ENCODE data around the gene PPFIBP2. TPM values are rescaled to one million over a fixed set of nuclear protein-coding genes. Genes with fewer than 3 reads are reported as not detected.
A peak's percentile ranks its signal among the peaks of the same experiment; 100 is the strongest.

Gene PPFIBP2
- polyA plus RNA-seq, 2 donors = 27.4 to 32.1 TPM

DNA sequence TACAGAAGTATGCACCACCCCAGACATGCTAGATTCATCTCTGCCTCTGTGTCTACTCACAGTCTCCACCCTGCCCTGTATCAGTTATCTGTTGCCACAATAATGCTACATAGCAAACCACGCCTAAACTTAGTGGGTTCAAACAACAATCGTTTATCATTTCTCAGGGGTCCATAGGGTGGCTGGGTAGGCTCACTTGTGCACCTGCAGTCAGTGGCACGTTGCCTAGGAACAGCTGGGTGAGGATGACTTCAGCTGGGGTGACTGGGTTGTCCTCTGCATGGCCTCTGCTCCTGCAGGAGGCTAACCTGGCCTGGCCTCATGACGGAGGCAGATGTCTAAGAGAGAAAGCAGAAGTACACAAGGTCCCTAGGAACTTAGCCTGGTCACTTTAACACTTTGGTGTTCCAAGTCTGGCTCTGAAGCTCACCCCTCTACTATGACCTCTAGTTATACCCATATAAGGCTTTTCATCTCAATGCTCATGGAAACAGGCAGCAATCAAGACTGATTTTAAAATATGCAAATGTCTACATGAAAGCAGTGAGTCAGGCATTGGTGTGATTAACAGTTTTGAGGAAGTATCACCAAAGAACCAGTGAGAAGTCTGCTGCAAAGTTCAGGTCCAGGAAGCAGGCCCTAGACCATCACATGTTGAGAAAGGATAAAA lies 17.8 kb upstream of the PPFIBP2 start:
- no peaks in the 10 kb centered on the region for H3K27me3 ChIP-seq (ENCODE audit: control insufficient read depth in 1 of 2, insufficient read depth in 2 of 2, low read length in 2 of 2)
- peaks cover 0 to 3% of the 10 kb centered on the region in 2 donors for H3K4me1 ChIP-seq (ENCODE audit: control insufficient read depth in 2 of 2, insufficient read depth in 2 of 2, low read length in 1 of 2)
- no peak overlapping the region for H3K27ac ChIP-seq (ENCODE audit: low read depth in 2 of 2, low read length in 1 of 2)
- H3K36me3 ChIP-seq (ENCODE audit: control insufficient read depth in 2 of 2, insufficient read depth in 2 of 2, low read length in 1 of 2) = peaks cover 0 to 1% of the 10 kb centered on the region in 2 donors
- H3K4me3 ChIP-seq (ENCODE audit: low read depth in 1 of 2, low read length in 2 of 2) = no peak overlapping the region
- no peaks in the 10 kb centered on the region for H3K9me3 ChIP-seq (ENCODE audit: control insufficient read depth in 2 of 2, insufficient read depth in 1 of 2, low read depth in 1 of 2, low read length in 1 of 2)
- WGBS, 2 donors = 79 to 80% methylated on average over 4 of the region's 4 CpGs

DNA sequence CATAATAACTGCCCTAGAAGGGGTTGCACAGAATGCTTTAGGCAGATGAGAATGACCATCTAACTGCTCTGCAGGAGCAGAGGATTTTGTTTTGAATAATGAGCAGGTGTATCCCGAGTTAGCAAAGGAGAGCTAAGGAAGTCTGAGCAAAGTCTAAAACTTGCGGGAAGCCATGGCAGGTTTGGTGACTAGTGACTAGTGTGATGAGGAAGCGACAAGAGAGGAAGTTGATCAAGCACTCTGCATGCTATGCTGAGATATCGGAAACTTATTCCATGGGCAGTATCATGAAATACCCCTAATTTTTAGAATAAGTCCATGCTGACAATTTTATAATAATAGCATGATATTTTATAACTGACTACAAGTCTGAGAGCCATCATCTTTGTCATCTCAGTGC lies 15.6 kb upstream of the PPFIBP2 start:
- WGBS, 2 donors = 73 to 85% methylated on average over 4 of the region's 4 CpGs
- no peak overlapping the region for H3K27ac ChIP-seq (ENCODE audit: low read depth in 2 of 2, low read length in 1 of 2)
- no peak overlapping the region for H3K4me3 ChIP-seq (ENCODE audit: low read depth in 1 of 2, low read length in 2 of 2)
- peaks cover 0 to 3% of the 10 kb centered on the region in 2 donors for H3K4me1 ChIP-seq (ENCODE audit: control insufficient read depth in 2 of 2, insufficient read depth in 2 of 2, low read length in 1 of 2)
- H3K27me3 ChIP-seq (ENCODE audit: control insufficient read depth in 1 of 2, insufficient read depth in 2 of 2, low read length in 2 of 2) = no peaks in the 10 kb centered on the region
- H3K9me3 ChIP-seq (ENCODE audit: control insufficient read depth in 2 of 2, insufficient read depth in 1 of 2, low read depth in 1 of 2, low read length in 1 of 2) = no peaks in the 10 kb centered on the region
- peaks cover 0 to 2% of the 10 kb centered on the region in 2 donors for H3K36me3 ChIP-seq (ENCODE audit: control insufficient read depth in 2 of 2, insufficient read depth in 2 of 2, low read length in 1 of 2)

DNA sequence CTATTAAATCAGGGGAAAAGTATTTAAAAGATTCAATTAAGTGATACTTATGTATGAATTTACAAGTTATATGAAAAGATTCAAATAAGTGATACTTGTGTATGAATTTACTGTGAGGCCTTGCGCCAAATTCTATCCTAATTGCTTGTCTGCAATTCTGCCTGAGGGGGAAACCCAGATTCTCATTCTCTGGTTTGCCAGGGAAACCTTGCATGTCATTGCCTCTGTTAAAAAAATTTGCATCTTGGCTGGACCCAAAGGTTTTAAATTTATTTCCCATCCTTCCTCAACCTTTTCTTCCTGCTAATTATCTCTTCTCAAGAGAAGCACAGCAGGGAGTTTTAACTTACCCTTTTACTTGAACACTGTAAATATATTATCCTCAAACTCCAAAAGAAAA lies 14.7 kb upstream of the PPFIBP2 start:
- no peaks in the 10 kb centered on the region for H3K9me3 ChIP-seq (ENCODE audit: control insufficient read depth in 2 of 2, insufficient read depth in 1 of 2, low read depth in 1 of 2, low read length in 1 of 2)
- no peaks in the 10 kb centered on the region for H3K27me3 ChIP-seq (ENCODE audit: control insufficient read depth in 1 of 2, insufficient read depth in 2 of 2, low read length in 2 of 2)
- H3K4me1 ChIP-seq (ENCODE audit: control insufficient read depth in 2 of 2, insufficient read depth in 2 of 2, low read length in 1 of 2) = peaks cover 0 to 3% of the 10 kb centered on the region in 2 donors
- 79 to 84% methylated on average over 1 of the region's 1 CpG for WGBS, 2 donors
- peaks cover 0 to 2% of the 10 kb centered on the region in 2 donors for H3K36me3 ChIP-seq (ENCODE audit: control insufficient read depth in 2 of 2, insufficient read depth in 2 of 2, low read length in 1 of 2)
- H3K4me3 ChIP-seq (ENCODE audit: low read depth in 1 of 2, low read length in 2 of 2) = no peak overlapping the region
- no peak overlapping the region for H3K27ac ChIP-seq (ENCODE audit: low read depth in 2 of 2, low read length in 1 of 2)

DNA sequence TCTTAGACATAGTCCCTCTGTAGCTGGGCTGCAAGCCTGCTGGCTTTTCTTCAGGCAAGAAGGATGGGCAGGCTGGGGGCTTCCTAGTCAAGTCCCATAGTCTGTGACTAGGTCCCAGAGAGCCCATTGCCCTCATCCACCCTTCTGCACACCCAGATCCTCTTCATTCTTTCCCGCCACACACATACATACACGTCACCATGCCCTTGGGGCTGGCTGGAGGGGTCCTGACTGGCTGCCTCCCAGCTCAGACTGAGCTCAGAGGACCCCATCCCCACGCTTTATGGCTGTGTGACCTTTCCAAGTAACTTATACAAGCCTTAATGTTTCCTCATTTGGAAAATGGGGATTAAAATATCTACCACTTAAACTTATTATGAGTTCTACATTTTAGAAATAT lies 13.5 kb upstream of the PPFIBP2 start:
- Histone ChIP-seq H3K36me3 (ENCODE audit: control insufficient read depth in 2 of 2, insufficient read depth in 2 of 2, low read length in 1 of 2) (peaks cover 0 to 2% of the 10 kb centered on the region in 2 donors), H3K9me3 (ENCODE audit: control insufficient read depth in 2 of 2, insufficient read depth in 1 of 2, low read depth in 1 of 2, low read length in 1 of 2) (no peaks in the 10 kb centered on the region), H3K4me3 (ENCODE audit: low read depth in 1 of 2, low read length in 2 of 2) (no peak overlapping the region), H3K27ac (ENCODE audit: low read depth in 2 of 2, low read length in 1 of 2) (no peak overlapping the region), H3K4me1 (ENCODE audit: control insufficient read depth in 2 of 2, insufficient read depth in 2 of 2, low read length in 1 of 2) (no peaks in the 10 kb centered on the region), H3K27me3 (ENCODE audit: control insufficient read depth in 1 of 2, insufficient read depth in 2 of 2, low read length in 2 of 2) (no peaks in the 10 kb centered on the region)
- 81 to 91% methylated on average over 3 of the region's 3 CpGs for WGBS, 2 donors

DNA sequence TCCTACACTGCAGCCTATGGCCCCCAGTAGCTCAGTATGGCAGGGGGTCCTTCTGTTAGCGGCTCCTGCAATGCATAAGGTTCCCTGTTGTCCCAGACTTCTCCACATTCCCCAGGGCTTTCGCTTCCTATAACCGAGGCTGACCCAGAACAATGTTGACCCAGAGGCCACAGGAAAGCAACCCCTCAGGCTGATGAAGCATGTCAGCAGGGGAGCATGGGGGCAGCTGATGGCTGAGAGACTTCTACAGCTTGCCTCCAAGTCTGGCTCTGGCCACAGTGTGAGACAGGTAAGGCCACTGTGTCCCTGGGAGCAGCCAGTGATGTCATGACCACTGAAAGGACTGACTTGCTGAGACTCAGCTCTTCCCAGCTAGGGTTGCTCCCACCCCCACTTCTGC lies 12.5 kb upstream of the PPFIBP2 start:
- Histone ChIP-seq H3K4me1 (ENCODE audit: control insufficient read depth in 2 of 2, insufficient read depth in 2 of 2, low read length in 1 of 2) (no peaks in the 10 kb centered on the region), H3K27ac (ENCODE audit: low read depth in 2 of 2, low read length in 1 of 2) (no peak overlapping the region), H3K9me3 (ENCODE audit: control insufficient read depth in 2 of 2, insufficient read depth in 1 of 2, low read depth in 1 of 2, low read length in 1 of 2) (no peaks in the 10 kb centered on the region), H3K27me3 (ENCODE audit: control insufficient read depth in 1 of 2, insufficient read depth in 2 of 2, low read length in 2 of 2) (no peaks in the 10 kb centered on the region), H3K4me3 (ENCODE audit: low read depth in 1 of 2, low read length in 2 of 2) (no peak overlapping the region), H3K36me3 (ENCODE audit: control insufficient read depth in 2 of 2, insufficient read depth in 2 of 2, low read length in 1 of 2) (peaks cover 0 to 2% of the 10 kb centered on the region in 2 donors)
- WGBS, 2 donors = 82 to 84% methylated on average over 3 of the region's 3 CpGs

DNA sequence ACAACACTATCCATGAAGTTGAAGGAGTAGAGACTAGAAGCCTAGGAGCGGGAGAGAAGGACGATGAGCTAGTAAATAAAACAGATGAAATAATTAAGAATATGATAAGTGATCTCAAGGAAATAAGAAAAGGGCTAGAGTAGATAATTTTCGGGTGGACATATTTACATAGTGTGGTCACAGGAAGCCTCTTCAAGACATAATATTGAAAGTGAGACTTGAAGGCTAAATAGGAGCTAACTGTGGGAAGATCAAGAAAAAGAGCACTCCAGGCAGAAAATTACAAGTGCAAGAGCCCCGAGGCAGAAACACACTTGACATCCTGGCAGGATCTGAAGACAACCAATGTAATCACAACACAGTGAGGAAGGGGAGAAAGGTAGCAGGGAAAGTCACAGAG lies 11.9 kb upstream of the PPFIBP2 start:
- WGBS, 2 donors = 85 to 89% methylated on average over 4 of the region's 4 CpGs
- no peaks in the 10 kb centered on the region for H3K4me1 ChIP-seq (ENCODE audit: control insufficient read depth in 2 of 2, insufficient read depth in 2 of 2, low read length in 1 of 2)

DNA sequence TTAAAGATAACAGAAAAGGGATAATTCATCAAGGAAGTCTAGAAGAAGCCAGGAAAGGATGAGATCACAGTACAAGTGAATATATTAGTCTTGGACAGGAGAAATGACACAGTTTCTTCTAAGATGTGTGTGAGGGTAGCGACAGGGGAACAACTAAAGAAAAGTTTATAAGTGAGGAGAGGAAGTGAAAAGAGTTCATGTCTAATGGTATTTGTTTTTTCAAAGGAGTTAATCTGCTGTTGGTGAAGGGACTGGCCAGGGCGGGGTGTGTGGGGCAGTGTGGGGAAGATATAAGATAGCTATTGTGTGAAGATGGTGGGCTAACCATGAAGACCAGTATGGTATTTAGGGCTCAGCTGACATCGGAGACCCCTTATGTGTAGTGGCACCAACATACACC lies 7.6 kb upstream of the PPFIBP2 start:
- H3K27ac ChIP-seq (ENCODE audit: low read depth in 2 of 2, low read length in 1 of 2) = no peak overlapping the region
- H3K27me3 ChIP-seq (ENCODE audit: control insufficient read depth in 1 of 2, insufficient read depth in 2 of 2, low read length in 2 of 2) = no peaks in the 10 kb centered on the region
- peaks cover 0 to under 1% of the 10 kb centered on the region in 2 donors for H3K4me1 ChIP-seq (ENCODE audit: control insufficient read depth in 2 of 2, insufficient read depth in 2 of 2, low read length in 1 of 2)
- H3K36me3 ChIP-seq (ENCODE audit: control insufficient read depth in 2 of 2, insufficient read depth in 2 of 2, low read length in 1 of 2) = no peaks in the 10 kb centered on the region
- H3K4me3 ChIP-seq (ENCODE audit: low read depth in 1 of 2, low read length in 2 of 2) = no peak overlapping the region
- no peaks in the 10 kb centered on the region for H3K9me3 ChIP-seq (ENCODE audit: control insufficient read depth in 2 of 2, insufficient read depth in 1 of 2, low read depth in 1 of 2, low read length in 1 of 2)
- WGBS, 2 donors = 96 to 99% methylated on average over 3 of the region's 3 CpGs

More for the DNA sequence above, 11.9 kb upstream of the PPFIBP2 start:
- no peaks in the 10 kb centered on the region for H3K9me3 ChIP-seq (ENCODE audit: control insufficient read depth in 2 of 2, insufficient read depth in 1 of 2, low read depth in 1 of 2, low read length in 1 of 2)
- no peak overlapping the region for H3K4me3 ChIP-seq (ENCODE audit: low read depth in 1 of 2, low read length in 2 of 2)
- peaks cover 0 to 2% of the 10 kb centered on the region in 2 donors for H3K36me3 ChIP-seq (ENCODE audit: control insufficient read depth in 2 of 2, insufficient read depth in 2 of 2, low read length in 1 of 2)
- H3K27me3 ChIP-seq (ENCODE audit: control insufficient read depth in 1 of 2, insufficient read depth in 2 of 2, low read length in 2 of 2) = no peaks in the 10 kb centered on the region
- H3K27ac ChIP-seq (ENCODE audit: low read depth in 2 of 2, low read length in 1 of 2) = no peak overlapping the region

DNA sequence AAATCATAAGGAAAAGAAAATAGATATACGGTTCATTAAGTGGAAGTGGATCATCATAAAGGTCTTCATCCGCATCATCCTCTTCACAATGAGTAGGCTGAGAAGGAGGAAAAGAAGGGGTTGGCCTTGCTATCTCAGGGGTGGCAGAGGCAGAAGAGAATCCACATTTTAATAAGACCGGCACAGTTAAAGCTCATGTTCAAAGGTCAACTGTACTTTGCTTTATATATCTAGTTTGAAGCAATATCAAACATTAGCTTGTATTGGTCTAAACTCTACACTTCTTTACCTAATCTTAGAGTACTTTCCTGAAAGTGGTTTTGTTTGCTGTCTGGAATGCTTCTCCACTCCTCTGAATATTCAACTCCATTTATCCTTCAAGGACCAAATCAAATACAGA lies 5.7 kb upstream of the PPFIBP2 start:
- Histone ChIP-seq H3K27ac (ENCODE audit: low read depth in 2 of 2, low read length in 1 of 2) (no peak overlapping the region), H3K4me3 (ENCODE audit: low read depth in 1 of 2, low read length in 2 of 2) (no peak overlapping the region)
- WGBS, 2 donors = 80 to 95% methylated on average over 3 of the region's 3 CpGs

DNA sequence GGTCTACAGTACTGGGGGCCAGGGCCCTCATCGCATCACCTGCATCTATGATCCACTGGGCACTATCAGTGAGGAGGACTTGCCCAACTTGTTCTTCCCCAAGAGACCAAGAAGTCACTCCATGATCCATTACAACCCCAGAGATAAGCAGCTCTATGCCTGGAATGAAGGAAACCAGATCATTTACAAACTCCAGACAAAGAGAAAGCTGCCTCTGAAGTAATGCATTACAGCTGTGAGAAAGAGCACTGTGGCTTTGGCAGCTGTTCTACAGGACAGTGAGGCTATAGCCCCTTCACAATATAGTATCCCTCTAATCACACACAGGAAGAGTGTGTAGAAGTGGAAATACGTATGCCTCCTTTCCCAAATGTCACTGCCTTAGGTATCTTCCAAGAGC lies 3.8 kb upstream of the PPFIBP2 start:
- Histone ChIP-seq H3K4me1 (ENCODE audit: control insufficient read depth in 2 of 2, insufficient read depth in 2 of 2, low read length in 1 of 2) (peaks cover 0 to 7% of the 10 kb centered on the region in 2 donors), H3K9me3 (ENCODE audit: control insufficient read depth in 2 of 2, insufficient read depth in 1 of 2, low read depth in 1 of 2, low read length in 1 of 2) (no peaks in the 10 kb centered on the region), H3K36me3 (ENCODE audit: control insufficient read depth in 2 of 2, insufficient read depth in 2 of 2, low read length in 1 of 2) (peaks cover 0 to 2% of the 10 kb centered on the region in 2 donors), H3K27me3 (ENCODE audit: control insufficient read depth in 1 of 2, insufficient read depth in 2 of 2, low read length in 2 of 2) (no peaks in the 10 kb centered on the region), H3K27ac (ENCODE audit: low read depth in 2 of 2, low read length in 1 of 2) (no peak overlapping the region), H3K4me3 (ENCODE audit: low read depth in 1 of 2, low read length in 2 of 2) (no peak overlapping the region)
- WGBS, 2 donors = 97 to 100% methylated on average over 2 of the region's 2 CpGs

More for the DNA sequence above, 5.7 kb upstream of the PPFIBP2 start:
- Histone ChIP-seq H3K4me1 (ENCODE audit: control insufficient read depth in 2 of 2, insufficient read depth in 2 of 2, low read length in 1 of 2) (peaks cover 0 to 7% of the 10 kb centered on the region in 2 donors), H3K9me3 (ENCODE audit: control insufficient read depth in 2 of 2, insufficient read depth in 1 of 2, low read depth in 1 of 2, low read length in 1 of 2) (no peaks in the 10 kb centered on the region), H3K27me3 (ENCODE audit: control insufficient read depth in 1 of 2, insufficient read depth in 2 of 2, low read length in 2 of 2) (no peaks in the 10 kb centered on the region), H3K36me3 (ENCODE audit: control insufficient read depth in 2 of 2, insufficient read depth in 2 of 2, low read length in 1 of 2) (peaks cover 0 to 2% of the 10 kb centered on the region in 2 donors)

DNA sequence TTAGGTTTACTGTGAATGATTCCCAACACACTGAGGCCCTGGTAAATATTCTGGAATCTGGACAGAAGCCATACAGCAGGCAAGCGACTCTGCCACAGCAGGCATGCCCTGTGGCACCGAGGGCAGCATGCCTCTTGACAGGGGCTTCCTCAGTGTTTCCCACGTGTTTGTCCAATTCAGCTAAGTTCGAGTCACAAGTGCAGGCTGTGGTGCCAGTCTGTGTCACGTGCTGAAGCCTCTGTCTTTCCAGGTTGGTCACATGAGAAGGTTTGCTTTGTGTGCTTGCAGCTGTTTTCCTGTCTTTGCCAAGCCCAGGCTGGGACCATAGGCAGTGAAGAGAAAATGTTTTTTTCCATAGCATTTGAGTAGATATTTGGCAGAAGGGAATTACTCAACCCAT lies 2.4 kb upstream of the PPFIBP2 start:
- 18 to 22% methylated on average over 5 of the region's 5 CpGs for WGBS, 2 donors
- peak overlapping the region in 1 of 2 donors; percentile 45 for H3K27ac ChIP-seq (ENCODE audit: low read depth in 2 of 2, low read length in 1 of 2)
- H3K27me3 ChIP-seq (ENCODE audit: control insufficient read depth in 1 of 2, insufficient read depth in 2 of 2, low read length in 2 of 2) = no peaks in the 10 kb centered on the region
- peaks cover 0 to 2% of the 10 kb centered on the region in 2 donors for H3K36me3 ChIP-seq (ENCODE audit: control insufficient read depth in 2 of 2, insufficient read depth in 2 of 2, low read length in 1 of 2)
- no peak overlapping the region for H3K4me3 ChIP-seq (ENCODE audit: low read depth in 1 of 2, low read length in 2 of 2)
- H3K4me1 ChIP-seq (ENCODE audit: control insufficient read depth in 2 of 2, insufficient read depth in 2 of 2, low read length in 1 of 2) = peaks cover 0 to 7% of the 10 kb centered on the region in 2 donors
- no peaks in the 10 kb centered on the region for H3K9me3 ChIP-seq (ENCODE audit: control insufficient read depth in 2 of 2, insufficient read depth in 1 of 2, low read depth in 1 of 2, low read length in 1 of 2)
